Measurements from ENCODE around the gene ZNG1E.
"Not testable (repeated sequence)": the region's sequence is repeated elsewhere in the genome, so short reads cannot be mapped to it uniquely, and the experiment has no call there.

ZNG1E gene

DNA sequence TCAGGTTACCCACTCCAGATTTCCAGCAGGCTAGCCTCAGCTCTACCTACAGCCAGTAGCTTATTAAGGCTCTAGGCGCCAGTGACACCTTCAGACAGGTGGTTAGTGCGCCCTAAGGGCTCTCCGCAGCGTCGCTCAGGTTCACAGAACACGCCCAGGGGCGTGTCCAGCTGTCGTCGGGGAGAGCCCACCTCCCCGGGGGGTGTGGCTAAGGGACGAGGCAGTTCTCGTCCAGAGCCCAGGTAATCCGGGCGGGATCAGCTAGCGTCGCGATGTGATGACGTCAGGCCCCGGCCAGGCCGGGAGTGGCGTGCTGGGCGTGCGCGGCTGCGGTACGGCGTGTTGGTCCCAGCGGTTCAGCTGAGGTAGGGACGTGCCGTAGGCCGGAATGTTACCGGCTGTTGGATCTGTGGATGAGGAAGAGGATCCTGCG lies at the start of gene ZNG1E:
ZNG1E (plus strand) TSS at position 340 of the 433 bp plus-strand sequence; CDS start at position 389, 49 bp downstream.
- in situ Hi-C loops (cut with MboI; ENCODE audit: low sequenced_read_pairs), result not testable (repeated sequence)

GRCh38 chr9:65673579-65673978 lies 2.1 kb upstream of the ZNG1E start:
- in situ Hi-C loops (cut with MboI; ENCODE audit: low sequenced_read_pairs), result not testable (repeated sequence)

- in situ Hi-C loops (cut with MboI; ENCODE audit: low sequenced_read_pairs), result not testable (repeated sequence)
Observed at GRCh38 chr9:65675018-65675417, 710 bp upstream of the ZNG1E start.

GRCh38 chr9:65676389-65676788 lies 661 bp downstream of the ZNG1E start:
- in situ Hi-C loops (cut with MboI; ENCODE audit: low sequenced_read_pairs), result not testable (repeated sequence)

DNA sequence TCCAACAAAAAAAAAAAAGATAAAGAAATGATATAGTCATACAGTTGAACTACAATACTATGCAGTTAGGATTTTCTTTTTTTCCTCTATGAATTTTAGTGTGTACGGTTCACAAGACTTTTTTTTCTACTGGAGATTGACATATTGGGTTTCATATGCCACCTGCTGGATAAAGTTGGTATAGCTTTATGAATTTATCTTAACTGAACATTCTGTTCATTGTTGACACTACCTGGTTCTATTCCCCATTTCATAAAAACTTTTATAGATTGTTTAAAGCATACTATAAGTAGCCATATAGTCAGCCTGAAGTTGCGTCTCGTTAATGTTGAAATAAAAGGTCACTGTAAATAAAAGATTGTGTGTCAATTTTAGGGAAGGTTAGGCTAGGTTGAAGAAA lies 2.8 kb downstream of the ZNG1E start:
- in situ Hi-C loops (cut with MboI; ENCODE audit: low sequenced_read_pairs), result not testable (repeated sequence)

- in situ Hi-C loops (cut with MboI; ENCODE audit: low sequenced_read_pairs), result not testable (repeated sequence)
Observed at GRCh38 chr9:65703550-65703949, 27.8 kb downstream of the ZNG1E start.

- in situ Hi-C loops (cut with MboI; ENCODE audit: low sequenced_read_pairs), result not testable (repeated sequence)
Observed at GRCh38 chr9:65714445-65714844, 38.7 kb downstream of the ZNG1E start.

DNA sequence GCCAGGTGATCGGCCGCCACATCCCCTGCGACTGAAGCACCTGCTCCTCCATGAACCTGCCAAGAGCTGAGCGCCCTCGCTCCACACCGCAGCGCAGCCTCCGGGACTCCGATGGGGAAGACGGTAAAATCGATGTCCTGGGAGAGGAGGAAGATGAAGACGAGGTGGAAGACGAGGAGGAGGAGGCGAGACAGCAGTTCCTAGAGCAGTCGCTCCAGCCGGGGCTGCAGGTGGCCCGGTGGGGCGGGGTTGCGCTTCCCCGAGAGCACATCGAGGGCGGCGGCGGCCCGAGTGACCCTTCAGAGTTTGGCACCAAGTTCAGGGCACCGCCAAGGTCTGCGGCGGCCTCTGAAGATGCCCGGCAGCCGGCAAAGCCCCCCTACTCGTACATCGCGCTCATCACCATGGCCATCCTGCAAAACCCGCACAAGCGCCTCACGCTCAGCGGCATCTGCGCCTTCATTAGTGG lies 61.4 kb downstream of the ZNG1E start, which contains the start of gene FOXD4L4:
FOXD4L4 (plus strand) TSS at position 51 of the 469 bp plus-strand sequence; CDS start at position 51, 0 bp downstream.
- in situ Hi-C loops (cut with MboI; ENCODE audit: low sequenced_read_pairs), result not testable (repeated sequence)

- in situ Hi-C loops (cut with MboI; ENCODE audit: low sequenced_read_pairs), result not testable (repeated sequence)
Observed at GRCh38 chr9:65738133-65738532, 62.4 kb downstream of the ZNG1E start.

Measured in HL-60/S4 (cell line).